Glomerular visceral epithelial cell (primary cell): ENCODE measurements around the gene TBX5.

ENCODE experiments used
- DNase-seq: peaks from one replicate; pipeline ENCODE4 v3.0.0-alpha.2; 2016; ENCODE audit errors: extremely low spot score

Gene TBX5

DNA sequence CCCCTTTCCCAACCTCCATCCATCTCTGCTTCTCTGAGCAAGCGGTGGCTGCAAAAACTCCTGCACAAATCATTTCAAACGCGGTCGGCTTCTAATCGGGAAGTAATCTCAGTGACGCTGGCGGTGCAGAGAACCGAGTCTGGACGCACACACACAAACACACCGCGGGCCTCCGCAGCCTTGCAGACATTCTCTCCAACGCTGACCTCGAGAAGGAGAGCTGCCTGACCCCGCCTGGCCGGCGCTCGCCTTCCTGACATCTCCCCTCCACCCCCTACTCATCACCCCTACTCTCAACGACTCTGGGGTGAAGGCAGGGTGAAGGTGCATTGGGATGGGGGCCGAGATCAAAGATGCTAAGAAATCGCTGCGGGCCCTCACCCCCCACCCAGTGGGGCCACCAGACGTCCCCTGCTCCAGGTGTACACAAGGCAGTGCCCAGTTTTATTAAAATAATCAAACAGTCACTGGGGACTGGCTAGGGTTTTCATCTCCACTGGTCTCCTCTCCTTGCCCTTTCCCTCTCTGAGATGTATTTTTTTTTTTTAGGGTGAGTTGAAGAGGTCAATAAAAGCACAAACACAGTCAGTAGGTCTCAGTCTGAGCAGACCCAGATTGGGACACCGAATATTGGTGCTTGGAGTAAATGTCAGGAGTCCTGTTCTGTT is 506 bp upstream of the TBX5 start:
- DNase-seq: no peak

DNA sequence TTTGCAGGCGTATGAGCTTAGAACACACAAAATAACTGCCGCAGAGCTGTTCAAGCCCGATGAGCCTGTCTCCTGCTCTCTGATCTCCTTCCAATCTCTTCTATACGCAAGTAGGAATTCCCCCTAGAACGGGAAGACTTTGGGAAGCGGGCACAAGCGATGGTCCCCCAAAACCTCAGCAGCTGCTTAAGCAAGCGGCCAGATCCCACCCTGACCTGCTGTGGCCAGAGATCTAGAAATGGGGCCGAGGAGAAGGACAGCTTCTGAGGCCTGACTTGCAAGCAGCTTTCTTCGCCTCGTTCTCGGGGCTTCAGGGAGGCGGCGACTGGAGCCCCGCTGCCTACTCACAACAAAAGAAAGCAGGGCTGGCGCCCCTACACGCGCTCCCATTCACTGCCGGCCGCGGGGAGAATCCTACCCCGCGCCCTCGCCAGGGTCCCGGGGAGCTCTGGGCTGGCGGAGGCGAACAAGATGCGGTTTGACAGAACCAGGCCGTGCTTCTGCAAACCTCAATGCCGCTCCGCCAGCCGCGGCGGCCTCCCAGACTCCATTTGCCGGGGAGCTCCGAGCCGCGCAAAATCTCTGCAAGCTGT is 922 bp downstream of the TBX5 start:
- no peak for DNase-seq

DNA sequence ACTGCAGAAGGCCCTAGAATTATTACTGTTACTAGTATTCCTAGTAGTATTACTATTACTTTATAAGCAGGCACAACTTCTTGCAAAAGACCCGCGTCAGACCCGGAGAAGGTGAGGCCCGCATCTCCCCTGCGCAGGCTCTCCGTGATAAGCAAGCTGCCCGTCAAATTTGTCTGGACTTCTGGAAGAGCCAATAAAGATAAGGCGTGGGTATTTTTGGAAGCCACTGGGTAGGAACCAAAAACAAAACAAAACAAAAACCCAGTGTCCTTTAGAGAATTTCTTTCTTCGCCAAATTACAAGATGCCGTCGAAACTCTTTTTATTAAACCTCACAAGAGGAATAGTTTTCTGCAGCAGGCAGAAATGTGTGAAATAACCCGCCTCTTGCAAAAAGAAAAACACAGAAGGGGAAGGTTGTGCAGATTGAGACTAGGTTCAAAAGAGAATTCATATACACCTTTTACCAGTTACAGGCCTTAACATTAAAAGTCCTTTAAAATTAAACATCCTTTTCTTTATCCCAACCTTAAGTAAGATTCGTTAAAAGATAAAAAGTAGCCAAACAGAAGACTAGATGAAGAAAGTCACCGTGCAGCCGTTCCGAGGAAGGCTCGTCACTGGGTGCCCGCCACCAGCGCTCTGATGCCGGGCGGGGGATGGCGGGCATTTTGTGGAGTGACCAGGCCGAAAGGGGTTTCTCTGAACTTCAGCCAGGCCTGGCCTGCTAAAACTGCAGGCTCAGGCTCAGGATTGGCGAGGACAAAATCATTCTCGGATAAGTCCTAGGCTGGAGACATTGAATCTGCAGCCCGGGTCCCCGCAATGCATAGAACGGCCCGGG is 1.6 kb downstream of the TBX5 start:
- DNase-seq: no peak

DNA sequence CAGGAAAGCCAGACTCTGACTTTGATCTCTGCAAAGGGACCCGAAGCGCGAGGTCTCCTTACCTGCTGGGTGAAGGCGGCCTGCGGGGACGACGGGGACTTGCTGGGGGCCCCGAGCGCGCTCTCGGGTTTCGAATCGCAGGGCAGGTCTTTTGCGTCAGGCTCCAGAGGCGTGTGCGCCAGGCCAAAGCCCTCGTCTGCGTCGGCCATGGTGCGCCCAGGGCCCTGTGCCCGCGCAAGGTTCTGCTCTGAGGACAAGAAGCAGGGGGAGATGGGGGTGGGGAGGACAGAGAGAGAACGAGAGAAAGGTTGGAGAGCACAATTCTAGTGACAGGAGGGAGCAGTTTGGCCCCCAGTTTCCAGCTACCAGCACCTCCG is 2.3 kb downstream of the TBX5 start:
- no peak for DNase-seq

DNA sequence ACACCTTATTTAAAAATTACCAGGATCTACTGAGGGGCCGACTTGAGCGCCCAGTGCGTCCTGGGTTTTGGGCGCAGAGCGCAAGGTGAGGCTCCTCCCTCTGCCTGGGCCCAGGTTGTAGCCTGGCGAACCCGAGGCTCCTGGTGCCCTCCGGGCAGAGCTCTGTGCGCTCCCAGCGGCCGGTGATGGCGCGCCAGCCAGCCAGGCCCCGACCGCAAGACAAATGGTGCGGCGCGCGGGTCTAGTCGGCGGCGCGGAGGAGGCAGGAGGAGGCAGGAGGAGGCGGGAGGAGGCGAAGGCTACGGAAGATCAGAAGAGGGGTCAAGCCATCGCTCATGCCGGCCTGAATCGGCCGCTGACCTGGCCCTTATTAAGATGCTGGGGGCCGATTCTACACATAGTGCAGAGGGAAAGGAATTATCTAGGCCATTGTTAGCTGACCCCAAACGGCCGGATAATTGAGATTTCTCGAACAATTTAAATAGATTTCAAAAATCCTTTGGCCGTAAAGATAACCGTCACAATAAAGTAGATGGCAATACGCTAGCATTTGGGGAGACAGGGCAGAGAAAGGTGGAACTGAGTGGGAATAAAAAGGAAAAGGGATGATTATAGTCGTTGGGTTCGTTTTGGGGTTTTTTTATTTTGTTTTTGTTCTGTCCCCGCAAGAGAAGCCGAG is 2.8 kb downstream of the TBX5 start:
- no peak for DNase-seq

DNA sequence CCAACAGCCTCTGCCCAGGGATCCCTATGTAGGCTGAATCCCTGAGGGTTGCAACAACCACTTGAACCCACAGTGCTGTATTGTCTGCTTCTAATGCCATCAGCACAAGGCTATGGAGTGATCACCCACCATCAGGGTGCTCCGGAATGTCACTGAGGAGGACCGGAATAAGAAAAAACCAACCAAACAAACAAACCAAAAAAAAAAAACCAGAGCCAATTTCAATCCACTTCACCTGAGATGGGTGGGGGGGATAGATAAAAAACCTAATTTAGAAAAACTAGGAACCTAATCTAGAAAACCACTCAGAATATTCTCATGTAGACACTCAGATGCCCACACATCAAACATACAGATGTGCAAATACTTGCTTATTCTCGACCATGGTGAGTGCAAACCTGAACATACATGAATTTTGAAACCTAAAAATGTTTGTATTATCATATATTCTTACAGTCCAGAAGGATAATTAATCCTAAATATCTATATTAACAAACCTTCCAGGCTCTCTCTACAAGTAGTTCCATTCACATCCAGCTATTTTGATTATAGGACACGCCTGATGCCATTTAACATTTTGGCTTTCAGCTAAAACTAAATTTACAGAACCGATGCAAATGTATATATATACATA is 3.7 kb downstream of the TBX5 start:
- DNase-seq: no peak

DNA sequence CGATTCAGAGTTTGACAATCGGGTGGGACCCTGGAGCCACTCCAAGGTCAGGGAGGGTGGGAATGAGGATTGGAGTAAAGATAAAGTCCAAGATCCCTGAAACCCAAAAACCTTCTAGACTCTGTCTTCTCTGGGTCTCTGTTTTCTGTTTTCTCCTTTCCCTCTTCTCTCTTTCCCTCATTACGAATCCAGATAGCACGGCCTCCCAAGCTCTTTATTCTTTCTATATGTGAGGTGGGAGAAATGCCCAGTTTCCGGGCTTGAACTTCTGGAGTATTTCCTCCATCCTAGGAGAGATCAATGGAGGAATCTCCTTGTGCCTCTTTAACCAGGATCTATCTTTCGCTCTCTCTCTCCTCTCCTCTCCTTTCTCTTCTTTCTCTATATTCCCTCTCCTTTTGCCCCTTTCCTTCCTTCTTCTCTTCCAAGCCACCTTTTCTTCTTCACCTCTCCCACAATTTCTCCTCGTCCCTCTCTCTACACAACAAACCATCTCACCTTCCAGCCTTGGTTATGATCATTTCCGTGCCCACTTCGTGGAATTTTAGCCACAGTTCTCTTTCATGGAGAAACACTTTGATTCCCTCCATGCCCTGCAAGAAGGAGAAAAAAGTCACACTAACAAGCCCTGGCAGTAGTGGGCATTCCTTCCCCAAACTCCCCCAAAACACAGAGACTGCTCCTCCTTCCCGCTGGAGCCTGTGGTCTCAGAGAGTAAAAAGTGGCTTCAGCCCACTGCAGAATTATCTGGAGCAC is 4.4 kb downstream of the TBX5 start:
- no peak for DNase-seq

DNA sequence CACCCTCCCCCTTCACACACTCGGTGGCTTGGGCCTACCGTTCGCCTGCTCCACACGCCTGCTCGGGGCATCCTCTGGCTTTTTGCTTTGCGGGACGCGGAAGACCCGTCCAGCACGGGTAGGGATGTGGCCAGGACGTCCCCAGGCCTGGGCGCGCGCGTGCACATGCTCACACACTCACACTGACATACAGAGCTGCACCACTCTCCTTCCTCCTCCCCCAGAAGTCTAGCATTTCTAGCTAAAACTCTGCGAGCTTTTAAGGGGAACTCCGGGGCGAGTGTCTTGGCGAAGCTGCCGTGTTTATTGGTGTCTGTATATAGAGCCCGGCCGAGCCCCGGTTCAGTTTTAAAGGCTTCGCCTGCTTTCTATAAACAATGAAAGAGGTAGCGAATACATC is 5.0 kb downstream of the TBX5 start:
- DNase-seq: no peak

DNA sequence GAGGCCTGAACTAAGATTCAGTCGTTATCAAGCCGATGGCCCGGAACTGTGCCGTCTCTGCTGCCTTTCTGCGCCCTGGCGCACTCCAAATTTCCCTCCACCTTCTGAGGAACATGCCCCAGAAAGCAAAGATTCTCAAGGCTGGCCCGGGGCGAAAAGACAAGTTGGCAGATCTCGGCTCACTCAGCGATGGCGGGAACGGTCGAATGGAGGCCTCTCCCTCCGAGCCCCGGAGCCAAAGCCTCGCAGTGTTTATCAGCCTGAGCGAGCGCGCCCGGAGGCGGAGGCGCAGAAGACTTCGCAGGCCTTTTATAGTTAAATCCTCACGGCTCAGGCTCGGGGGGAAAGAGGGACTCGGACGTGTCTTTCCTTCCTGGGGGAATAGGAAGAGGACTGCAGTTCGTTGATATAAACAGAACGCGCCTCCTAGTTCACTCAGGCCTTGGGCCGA is 5.6 kb downstream of the TBX5 start:
- DNase-seq: no peak

DNA sequence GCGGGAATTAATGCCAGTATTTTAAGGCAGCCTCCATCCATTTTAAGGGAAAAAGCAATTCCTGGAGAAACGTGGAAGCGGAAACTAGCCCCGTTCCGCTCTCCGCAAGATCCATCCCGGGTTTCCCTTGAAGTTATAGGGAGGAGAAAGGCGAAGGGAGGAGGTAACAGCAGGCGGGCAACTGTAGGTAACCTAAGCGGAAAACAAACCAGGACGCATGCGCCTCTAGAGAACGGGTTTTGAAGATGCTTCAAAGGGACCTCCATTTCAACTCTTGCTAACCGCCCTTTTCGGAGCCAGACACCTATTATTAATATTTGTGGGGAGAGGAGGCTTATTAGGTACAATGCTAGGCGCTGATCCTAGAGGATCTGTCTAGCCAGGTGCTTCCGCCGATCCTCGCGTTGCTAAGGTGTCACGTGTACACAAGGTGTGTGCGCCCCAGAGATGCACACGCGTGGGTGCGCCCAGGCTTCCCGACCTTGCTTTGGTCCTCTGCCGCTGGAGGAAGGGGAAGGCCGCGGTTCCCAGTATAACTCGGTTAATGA is 6.2 kb downstream of the TBX5 start:
- no peak for DNase-seq

DNA sequence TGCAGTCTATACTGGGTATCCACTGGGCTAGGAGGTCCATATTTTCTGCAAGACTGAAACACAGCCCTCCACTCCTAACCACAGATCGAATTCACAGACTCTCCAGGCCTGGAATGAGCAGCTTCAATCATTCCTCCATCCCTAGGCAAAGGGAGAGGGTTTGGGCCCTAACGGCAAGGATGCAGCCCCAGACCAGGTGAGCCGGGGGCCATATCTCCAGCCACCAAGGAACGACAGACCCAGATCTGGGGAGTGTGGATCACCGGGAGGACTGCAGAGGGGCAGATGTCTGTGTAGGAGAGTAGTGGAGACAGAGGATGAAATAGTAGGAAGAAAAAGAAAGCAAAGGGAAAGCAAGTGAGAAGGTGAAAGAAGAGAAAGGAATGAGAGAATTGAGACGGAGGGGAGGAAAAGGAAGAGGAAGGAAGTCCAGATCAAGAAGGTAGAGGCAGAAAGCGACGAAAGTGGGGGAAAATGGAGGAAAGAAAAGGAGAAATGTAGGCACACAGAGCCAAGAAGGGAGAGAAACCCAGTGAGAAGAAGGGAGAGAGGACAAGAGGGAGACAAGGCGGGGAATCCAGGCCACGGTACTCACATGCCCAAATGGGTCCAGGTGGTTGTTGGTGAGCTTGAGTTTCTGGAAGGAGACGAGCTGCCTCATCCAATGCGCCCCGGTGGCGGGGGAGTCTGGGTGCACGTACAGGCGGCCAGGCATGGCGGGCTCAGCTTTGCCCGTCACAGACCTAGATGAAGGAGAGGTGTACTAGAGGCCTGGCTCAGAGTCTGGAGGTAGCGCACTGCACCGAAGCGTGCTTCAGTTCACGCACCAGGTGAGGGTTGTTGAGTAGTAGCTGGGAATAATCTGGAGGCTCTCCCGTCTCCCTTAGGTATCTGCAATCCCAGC is 7.7 kb downstream of the TBX5 start:
- DNase-seq: no peak

DNA sequence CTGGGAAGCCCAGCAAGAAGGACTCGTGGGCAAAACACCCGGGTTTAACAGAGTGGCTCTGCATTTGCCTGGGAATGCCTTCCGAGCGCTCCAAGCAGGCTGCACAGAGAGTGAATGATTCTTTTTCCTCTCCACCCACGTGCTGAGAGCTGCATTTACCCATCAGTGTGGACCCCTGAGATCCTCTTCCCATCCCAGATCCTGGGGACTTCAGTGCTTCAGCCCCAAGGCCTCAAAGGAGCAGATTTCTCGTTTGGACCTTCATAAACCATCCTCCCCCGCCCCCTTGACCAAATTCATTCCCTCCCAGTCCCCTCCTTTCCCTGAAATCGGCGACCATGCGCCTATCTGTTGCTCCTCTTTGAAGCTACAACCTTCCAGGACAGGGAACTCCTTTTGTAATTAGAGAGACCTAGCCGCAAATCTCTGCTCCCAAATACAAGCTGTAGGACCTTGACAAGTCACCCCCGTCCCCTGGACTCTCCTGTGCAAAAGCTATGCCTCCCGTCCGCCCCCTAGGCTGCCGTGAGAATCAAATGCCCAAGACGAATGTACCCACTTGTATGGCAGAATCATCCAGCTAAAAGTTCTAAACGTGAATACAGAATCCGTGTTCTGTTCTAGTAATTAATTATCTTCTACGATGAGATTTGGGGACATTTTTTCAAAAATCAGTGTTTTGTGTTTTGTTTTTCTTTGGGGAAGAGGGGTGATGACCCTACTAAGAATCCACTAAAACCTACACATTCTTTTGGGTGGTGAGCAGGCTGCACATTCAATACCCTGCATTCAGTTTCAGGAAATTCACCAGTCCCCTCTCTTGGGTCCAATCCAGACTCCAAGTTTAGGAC is 8.8 kb downstream of the TBX5 start:
- DNase-seq: no peak

DNA sequence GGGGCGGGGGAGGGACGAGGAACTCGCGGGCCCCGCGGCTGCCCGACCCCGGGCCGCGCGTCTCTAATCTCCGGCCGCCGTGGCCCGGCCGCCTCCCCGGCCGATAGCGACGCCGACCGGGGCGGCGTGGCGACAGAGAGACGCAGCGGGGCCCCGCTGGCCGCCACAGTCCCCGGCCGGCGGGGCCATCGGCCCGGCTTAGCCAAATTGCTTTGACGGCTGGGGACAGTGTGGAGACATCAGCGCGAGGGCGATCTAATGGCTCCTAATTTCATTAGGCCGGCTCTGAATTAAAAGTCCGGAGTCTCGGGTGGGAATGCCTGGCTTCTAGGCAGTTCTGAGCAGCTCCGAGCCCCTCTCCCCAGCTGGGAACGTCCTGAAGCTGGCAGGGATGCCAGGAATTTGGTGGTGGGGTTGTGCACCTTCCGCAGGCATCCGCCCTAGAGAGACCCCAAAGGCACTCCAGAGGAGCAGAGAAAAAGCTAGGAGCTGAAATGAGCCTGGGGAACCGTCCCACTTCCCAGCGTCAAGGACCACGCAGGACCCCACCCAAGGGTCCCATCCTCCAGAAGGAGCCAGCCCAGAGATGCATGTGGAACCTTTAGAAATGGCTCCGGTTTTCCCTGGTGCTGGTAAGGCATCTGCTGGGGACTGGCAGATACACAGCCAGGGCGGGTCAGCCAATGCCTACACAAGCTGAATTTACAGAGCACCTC is 9.6 kb downstream of the TBX5 start:
- DNase-seq: no peak

DNA sequence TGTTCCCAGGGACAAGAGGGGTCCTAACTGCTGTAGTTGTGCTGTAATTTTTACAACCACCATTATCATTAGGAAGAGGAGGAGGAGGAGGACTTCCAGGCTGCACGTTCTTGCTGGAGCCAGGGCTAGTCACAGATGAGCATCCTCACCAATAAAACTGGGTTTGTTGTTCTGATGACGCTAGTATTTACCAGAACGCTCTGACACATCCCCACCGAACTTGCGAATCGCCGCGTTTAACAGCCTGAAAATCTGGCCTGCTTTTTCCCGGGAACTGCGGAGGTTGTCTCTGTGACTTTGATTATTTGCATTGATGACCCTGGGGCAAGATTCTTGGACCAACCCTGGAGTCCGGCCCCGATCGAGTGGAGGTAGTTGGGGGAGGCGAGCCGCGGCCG is 10.2 kb downstream of the TBX5 start:
- DNase-seq: no peak

DNA sequence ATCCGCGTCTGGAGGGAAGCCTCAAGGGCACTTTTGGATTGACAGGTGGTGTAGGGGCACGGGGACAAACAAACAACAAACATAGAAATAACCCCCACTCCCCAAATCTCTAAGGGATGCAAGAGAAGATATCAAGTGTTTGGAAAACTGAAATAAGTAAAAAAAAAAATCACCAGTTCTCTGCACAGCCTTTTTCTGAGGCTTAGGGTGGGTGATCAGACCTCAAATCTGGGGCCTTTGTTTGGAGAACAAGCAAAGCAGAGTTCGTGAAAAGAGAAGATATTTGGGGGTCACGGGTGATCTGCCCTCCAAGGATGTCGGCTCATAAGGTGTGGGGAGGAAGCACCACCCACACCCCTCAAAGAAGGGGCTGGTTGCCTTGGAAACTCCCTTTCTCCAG is 10.7 kb downstream of the TBX5 start:
- DNase-seq: no peak

DNA sequence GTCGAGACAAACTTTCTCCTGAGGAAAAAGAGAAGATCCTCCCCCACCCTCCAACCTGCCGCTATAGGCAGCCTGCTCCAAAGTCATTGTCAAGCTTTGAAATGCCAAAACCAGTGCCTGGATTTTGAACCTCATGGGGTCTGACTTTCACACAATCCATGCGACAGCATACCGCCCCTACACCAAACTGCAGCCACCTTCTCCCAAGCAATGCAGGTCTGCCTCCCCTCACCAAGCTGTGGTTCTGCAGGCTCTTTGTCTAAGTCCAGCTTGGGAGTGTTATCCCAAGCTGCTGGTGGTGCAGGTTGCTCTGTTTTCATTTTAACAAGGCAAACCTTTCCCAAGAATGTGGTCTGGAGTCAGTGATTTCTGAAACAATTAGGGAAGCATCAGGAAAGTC is 12.4 kb downstream of the TBX5 start:
- no peak for DNase-seq

DNA sequence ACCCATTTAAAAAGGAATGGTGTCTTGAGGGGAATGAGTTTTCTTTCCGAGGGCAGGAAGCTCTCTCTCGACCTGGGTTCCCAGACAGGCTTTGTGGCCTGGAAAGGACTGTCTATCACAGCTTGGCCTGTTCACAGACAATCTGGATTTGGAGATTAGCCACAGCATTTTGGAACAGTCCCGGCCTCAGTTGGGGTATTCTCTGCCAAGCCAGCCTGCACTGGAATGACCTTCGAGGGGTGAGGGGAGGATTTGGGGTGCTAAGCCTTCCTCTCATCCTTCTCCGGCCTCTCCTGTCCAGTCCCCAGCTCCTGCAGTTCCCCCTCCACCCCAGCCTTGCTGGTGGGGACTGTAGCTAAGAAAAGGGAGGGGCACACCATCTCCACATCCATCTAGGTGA is 13.0 kb downstream of the TBX5 start:
- no peak for DNase-seq

DNA sequence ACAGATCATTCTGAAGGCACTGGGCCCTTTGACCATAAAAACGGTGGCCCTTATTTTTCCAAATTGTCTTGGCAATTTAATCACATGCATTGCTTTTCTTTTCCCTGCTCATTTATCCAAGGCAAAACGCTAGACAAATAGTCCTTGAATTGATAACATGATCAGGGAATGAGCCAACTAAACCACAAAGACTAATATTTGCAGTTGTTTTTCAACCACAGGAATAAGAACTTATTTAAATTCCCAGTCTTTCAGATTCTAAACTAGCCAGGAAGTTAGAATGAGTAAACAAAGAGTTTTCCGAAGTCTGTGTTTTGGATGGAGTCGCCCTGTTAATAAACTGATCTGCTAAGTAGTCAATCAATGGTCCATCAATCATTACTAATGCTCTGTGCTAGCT is 14.9 kb downstream of the TBX5 start:
- no peak for DNase-seq
